ENCODE data around the gene SLC8B1. TPM values are rescaled to one million over a fixed set of nuclear protein-coding genes. Genes with fewer than 3 reads are reported as not detected.

SLC8B1 gene
- total and polyA plus RNA-seq, 2 donors (not counting 3 experiments of a cell fraction or from before 2014, with no cell fraction given) = 29.9 to 45.4 TPM

DNA sequence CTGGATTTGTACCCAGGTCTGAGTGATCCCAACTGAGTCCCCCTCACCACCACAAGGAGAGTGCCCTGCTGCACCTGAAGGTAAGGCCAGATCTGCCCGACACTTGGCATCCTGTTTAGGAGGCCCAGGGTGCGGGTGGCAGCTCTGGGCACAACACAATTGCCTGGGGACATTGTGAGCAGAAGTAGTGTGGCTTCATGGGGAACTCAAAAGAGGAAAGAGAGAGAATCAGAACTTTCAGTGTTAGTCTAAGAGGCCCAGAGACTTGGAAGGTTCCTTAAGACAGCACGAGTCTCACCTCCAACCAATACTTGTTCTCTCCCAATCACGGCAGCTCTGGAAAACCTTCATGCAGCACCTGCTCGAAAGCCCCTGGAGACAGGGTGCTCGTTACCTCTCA is 6.6 kb upstream of the SLC8B1 start:
- Histone ChIP-seq H3K4me1 (ENCODE audit: control insufficient read depth, extremely low read depth, insufficient read depth, low read length) (no peaks in the 10 kb centered on the region), H3K27me3 (ENCODE audit: control insufficient read depth in 2 of 2, insufficient read depth in 2 of 2, low read length in 2 of 2) (no peaks in the 10 kb centered on the region), H3K27ac (ENCODE audit: insufficient read depth, low read depth, low read length) (no peak overlapping the region), H3K4me2 (ENCODE audit: insufficient read depth, low read length) (no peak overlapping the region), H3K36me3 (ENCODE audit: control insufficient read depth in 2 of 2, extremely low read depth in 1 of 2, insufficient read depth in 2 of 2, low read length in 2 of 2) (no peaks in the 10 kb centered on the region), H3K9ac (replicated peaks; ENCODE audit: extremely low read depth, insufficient read depth, low read length) (no peak overlapping the region), H3K9me1 (replicated peaks; ENCODE audit: control insufficient read depth, extremely low read depth, insufficient read depth, low read length) (no peaks in the 10 kb centered on the region), H3K79me2 (ENCODE audit: control insufficient read depth, insufficient read depth, low read length) (no peaks in the 10 kb centered on the region), H2AFZ (ENCODE audit: low read depth, low read length) (no peak overlapping the region), H4K20me1 (replicated peaks; ENCODE audit: control insufficient read depth, extremely low read depth, insufficient read depth, low read length) (no peaks in the 10 kb centered on the region), H3K9me3 (replicated peaks; ENCODE audit: control insufficient read depth, insufficient read depth, low read length) (no peaks in the 10 kb centered on the region), H3K4me3 (replicated peaks in 1 of 3; ENCODE audit: insufficient read depth in 1 of 3, low read depth in 1 of 3, low read length in 3 of 3) (no peak overlapping the region)
- TF ChIP-seq, protein P1, sequence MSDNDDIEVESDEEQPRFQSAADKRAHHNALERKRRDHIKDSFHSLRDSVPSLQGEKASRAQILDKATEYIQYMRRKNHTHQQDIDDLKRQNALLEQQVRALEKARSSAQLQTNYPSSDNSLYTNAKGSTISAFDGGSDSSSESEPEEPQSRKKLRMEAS (IDR thresholded peaks at IDR 0.05; ENCODE audit: insufficient read depth, insufficient read length) = no peak
- TF ChIP-seq MYC (IDR thresholded peaks at IDR 0.05; ENCODE audit: low read depth, low read length) (no peak), POLR2A (IDR thresholded peaks at IDR 0.05; ENCODE audit: low read depth, low read length) (no peak), FOS (IDR thresholded peaks at IDR 0.05; ENCODE audit: borderline replicate concordance, insufficient read depth, low read length) (no peak), JUN (IDR thresholded peaks at IDR 0.05; ENCODE audit: borderline replicate concordance, insufficient read depth, insufficient read length, low read depth) (no peak), EZH2 (IDR thresholded peaks at IDR 0.05; ENCODE audit: borderline replicate concordance, low read depth, low read length, severe bottlenecking) (no peak), POLR2AphosphoS5 (IDR thresholded peaks at IDR 0.05; ENCODE audit: insufficient read depth, low read depth, low read length) (no peak), GATA2 (IDR thresholded peaks at IDR 0.05; ENCODE audit: insufficient read depth, insufficient read length, low read depth, low read length) (no peak)
- TF ChIP-seq, protein P2, sequence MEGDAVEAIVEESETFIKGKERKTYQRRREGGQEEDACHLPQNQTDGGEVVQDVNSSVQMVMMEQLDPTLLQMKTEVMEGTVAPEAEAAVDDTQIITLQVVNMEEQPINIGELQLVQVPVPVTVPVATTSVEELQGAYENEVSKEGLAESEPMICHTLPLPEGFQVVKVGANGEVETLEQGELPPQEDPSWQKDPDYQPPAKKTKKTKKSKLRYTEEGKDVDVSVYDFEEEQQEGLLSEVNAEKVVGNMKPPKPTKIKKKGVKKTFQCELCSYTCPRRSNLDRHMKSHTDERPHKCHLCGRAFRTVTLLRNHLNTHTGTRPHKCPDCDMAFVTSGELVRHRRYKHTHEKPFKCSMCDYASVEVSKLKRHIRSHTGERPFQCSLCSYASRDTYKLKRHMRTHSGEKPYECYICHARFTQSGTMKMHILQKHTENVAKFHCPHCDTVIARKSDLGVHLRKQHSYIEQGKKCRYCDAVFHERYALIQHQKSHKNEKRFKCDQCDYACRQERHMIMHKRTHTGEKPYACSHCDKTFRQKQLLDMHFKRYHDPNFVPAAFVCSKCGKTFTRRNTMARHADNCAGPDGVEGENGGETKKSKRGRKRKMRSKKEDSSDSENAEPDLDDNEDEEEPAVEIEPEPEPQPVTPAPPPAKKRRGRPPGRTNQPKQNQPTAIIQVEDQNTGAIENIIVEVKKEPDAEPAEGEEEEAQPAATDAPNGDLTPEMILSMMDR (IDR thresholded peaks at IDR 0.05; ENCODE audit: extremely low read depth in 1 of 2, insufficient read depth in 1 of 2, low read depth in 1 of 2, low read length in 2 of 2) = no peak
- ChIA-PET POLR2A (no interaction called here), CTCF (interaction anchor here (1.2 kb wide), 1 partner anchor 84 kb away, joined by 3 read pairs; no protein-coding TSS in a partner anchor)
- intact Hi-C loops (cut with micrococcal nuclease) (no loop called here), dilution Hi-C loops (cut with MboI; ENCODE audit: extremely low pct_ligation_motif_present, low sequenced_read_pairs) (no loop called here)
- no peak for FAIRE-seq
- BruUV-seq (replicated peaks) = no TSS peak
- DNase-seq (ENCODE audit: low read depth, low spot score) = no peak
